GM21576 (cell line): ENCODE data around the gene PRKAR2B.
"Not testable (repeated sequence)": the region's sequence is repeated elsewhere in the genome, so short reads cannot be mapped to it uniquely, and the experiment has no call there.

Experiments
- ATAC-seq: cut with Tn5 transposase; IDR thresholded peaks from one replicate; pipeline ENCODE4 v1.9.1; 2021; ENCODE audit warnings: mild to moderate bottlenecking, moderate library complexity; ENCODE audit not compliant: unreplicated experiment

The PRKAR2B gene

DNA sequence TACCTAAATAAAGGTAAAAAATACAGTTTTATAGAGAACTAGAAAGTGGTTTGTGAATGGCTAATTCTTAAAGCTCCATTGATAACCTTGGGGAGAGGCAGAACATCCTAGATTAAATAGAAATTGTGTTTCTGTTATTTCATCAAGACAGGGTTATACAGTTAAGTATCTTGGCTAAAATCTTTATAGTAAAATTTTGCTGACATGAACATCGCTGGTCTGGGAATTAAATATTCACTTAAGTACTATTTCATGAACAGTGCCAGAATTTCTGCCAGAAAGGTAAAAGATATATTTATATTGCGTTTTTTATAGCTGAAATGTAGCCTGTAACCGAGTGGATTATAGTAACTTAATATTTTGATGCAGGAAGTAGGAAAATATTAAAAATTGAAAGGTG is 70.6 kb downstream of the PRKAR2B start:
- no peak for ATAC-seq

GRCh38 chr7:107115762-107116540 is 71.4 kb downstream of the PRKAR2B start:
- no peak for ATAC-seq

- no peak for ATAC-seq
Measured at GRCh38 chr7:107118109-107118900, 73.8 kb downstream of the PRKAR2B start.

DNA sequence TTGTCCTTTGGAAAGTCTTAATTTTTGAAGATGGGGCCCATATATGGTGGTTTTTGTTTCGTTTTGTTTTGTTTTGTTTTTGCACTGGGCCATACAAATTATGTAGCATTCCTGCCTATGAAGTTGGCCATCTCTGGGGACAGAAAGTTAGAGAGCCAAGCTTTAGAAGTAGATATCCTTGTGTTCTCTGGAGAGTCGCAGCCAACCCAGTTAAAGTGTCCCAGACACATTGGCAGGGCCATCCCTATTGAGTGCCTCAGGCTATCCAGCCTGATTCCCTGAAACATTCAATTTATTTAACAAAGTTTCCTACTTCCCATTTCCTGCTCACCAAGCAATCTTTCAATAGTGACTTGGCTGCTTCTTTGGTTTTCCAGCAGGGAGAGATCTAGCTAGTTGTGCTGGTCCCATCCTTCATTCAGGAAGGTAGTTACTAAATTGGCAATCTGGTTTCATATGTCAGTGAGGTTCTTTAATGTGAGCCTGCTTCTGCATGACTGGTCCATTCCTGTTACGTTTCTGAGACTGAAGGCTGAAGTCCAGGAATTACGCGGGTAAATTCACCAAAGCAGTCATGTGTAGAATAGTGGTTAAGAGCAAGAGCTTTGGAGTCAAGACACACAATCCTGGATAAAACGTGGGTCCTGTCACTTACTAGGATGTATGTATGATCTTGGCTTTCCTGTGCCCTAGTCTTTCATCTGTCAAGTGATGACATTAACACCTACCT is 75.0 kb downstream of the PRKAR2B start:
- ATAC-seq = no peak

DNA sequence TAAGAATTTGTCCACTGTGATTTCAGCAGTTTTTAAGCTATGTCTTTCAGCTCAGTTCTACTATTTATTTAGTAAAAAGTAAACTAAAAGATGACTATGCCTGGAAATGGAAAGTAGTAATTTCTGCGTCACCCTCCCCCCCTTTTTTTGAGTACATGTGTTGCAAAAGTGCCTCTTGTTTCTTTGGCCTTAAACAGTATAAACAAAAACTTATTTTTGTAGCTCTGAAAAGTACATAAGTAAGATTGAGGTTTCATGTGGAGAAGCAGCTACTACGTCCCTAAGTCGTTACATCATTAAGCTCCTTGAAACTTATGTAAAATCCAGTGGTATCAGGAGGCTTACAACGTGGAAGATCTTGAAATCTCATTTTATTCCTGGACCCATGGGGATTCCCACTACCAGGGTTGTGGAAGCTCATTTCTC is 78.0 kb downstream of the PRKAR2B start:
- ATAC-seq = no peak

GRCh38 chr7:107123392-107123791 is 78.9 kb downstream of the PRKAR2B start:
- ATAC-seq = no peak

- ATAC-seq = no peak
Measured at GRCh38 chr7:107125475-107125874, 81.0 kb downstream of the PRKAR2B start.

DNA sequence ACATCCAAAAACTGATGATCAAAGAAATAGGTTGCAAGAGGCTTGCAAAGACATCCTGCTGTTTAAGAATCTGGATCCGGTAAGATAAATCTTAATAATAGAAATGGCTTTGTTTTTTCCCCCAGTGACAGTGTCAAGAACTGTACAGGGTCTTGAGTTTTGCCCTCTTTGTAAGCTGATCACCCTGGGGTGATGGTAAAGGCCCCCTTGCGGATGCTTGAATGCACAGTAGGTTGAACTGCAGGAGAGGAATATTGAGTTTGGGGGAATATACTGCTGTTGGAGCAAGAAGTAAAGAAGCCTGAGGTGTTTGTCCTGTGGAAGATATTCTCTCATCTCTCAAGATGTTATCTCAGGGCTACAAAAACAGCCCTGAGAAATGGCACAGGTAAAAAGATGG is 83.7 kb downstream of the PRKAR2B start:
- ATAC-seq = no peak

DNA sequence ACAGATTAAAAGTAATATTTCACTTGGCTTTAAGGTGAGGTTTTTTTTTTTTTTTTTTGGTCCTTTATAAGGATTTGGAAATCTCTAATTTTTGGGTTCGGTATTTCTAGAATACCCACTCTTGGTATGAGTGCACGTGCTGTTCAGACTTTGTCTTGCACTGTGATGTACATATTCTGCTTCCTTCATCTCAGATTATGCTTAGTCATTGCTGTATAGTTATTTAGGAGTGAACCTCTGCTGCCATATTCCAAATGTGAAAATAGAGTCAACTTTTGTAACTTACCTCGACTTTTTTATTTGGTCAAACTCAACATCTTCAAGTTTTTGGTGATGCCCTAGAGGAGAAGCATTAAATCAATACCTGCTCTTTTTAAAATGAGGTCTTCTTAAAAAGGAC is 84.2 kb downstream of the PRKAR2B start:
- no peak for ATAC-seq

GRCh38 chr7:107130487-107131220 is 86.1 kb downstream of the PRKAR2B start:
- no peak for ATAC-seq

DNA sequence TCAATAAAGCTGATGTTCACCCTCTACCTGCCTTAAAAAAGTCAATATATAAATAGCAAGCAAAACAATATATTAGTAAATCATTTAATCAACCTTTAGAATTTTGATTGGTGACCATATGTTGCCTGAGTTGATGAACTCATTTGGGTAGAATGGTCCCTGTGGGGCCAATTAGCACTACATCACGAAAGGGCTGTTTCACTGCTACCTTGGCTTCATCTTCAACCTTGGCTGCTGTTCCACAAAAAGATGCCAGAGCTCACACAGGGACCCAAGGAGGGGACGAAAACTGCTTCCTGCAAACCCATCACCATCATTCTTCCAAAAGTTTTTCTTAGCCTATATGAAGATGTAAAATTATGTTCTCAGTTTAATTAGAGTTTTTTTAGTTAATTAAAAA is 88.9 kb downstream of the PRKAR2B start:
- no peak for ATAC-seq

GRCh38 chr7:107138696-107139420 is 94.4 kb downstream of the PRKAR2B start:
- ATAC-seq = no peak

DNA sequence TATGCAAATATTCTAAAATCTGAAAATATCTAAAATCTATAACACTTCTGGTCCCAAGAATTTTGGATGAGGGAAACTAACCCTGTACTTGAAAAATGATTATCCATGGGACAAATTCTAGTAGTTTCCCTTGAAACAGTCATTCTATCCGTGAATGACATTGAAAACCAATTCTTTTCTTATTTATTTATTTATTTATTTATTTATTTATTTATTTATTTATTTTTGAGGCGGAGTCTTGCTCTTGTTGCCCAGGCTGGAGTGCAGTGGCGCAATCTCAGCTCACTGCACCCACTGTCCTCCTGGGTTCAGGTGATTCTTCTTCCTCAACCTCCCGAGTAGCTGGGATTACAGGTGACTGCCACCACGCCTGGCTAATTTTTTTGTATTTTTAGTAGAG is 99.4 kb downstream of the PRKAR2B start:
- ATAC-seq = not testable (repeated sequence)

DNA sequence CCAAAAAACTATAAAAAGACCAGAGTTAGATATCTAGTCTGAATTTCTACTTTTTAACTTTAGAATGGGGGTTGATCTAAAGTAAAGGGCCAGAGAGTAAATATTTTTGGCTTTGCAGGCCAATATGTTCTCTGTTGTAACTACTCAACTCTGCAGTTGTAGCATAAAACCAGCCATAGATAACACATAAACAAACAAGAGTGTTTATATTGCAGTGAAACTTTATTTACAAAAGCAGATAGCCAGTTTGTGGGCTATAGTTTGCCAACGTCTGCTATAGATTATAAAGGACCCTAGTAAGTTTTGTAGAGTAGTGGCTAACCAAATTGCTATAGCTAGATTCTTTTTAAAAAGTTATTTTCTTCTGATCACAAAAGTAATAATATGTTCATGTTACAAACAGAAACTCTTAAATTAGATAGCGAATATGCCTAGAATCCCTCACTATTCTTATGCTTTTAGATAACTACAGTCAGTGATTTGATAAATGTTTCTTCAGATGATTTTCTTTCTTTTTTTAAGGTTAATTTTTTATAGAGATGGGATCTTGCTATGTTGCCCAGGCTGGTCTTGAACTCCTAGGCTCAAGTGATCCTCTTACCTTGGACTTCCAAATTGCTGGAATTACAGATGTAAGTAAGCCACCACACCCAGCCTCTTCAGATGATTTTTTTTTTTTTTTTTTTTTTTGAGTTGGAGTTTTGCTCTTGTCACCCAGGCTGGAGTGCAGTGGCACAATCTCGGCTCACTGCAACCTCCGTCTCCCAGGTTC is 100.7 kb downstream of the PRKAR2B start:
- ATAC-seq = no peak

DNA sequence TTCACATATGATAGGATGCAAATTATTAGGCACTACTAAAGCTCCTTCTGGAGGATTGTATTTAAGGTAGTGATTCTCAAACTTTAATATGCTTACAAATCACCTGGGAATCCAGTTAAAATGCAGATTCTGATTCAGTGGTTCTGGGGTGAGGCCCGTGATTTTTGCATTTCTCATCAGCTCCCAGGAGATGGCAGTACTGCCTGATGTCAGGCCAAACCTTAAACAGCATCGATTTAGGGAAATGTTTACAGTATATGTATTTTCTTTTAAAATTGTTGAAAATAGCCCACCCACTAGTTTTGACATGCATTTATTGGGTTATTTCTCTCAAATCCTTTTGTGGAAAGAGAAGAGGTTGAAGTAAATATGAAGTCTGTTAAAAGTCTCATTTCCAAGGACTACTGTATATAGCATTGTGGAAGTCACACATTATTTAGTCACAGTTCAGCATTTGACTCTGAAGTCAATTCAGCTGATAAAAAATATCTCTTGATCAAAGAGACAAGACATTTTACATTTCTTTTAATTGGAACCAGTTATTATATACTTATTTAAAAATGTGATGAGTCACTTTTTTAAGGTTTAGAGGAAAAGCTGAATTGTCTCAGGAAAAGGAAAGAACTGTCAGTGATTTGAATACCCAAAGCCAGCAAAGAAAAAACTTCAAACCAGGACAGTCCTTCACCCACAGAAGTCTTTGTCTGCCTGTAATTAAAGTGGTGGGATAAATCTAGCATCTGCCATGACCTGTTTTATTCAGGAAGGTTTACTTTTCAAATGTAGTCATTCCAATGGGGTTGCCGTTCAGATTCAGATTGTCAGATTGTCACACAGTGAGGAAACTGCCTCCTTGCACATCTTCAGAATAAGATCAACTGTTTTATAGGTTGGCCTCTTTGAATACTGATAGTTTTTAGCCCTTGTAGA is 103.2 kb downstream of the PRKAR2B start:
- ATAC-seq = no peak

GRCh38 chr7:107148721-107149120 is 104.2 kb downstream of the PRKAR2B start:
- ATAC-seq = no peak

- no peak for ATAC-seq
Measured at GRCh38 chr7:107149863-107150262, 105.4 kb downstream of the PRKAR2B start.

GRCh38 chr7:107150375-107151073 is 106.0 kb downstream of the PRKAR2B start:
- no peak for ATAC-seq
